GM18511 (cell line): ENCODE data around the gene SH3TC1.

Experiments used
- ATAC-seq: cut with Tn5 transposase; IDR thresholded peaks from one replicate; pipeline ENCODE4 v1.9.1; 2021; ENCODE audit warnings: mild to moderate bottlenecking, moderate library complexity; ENCODE audit not compliant: unreplicated experiment

SH3TC1 gene

DNA sequence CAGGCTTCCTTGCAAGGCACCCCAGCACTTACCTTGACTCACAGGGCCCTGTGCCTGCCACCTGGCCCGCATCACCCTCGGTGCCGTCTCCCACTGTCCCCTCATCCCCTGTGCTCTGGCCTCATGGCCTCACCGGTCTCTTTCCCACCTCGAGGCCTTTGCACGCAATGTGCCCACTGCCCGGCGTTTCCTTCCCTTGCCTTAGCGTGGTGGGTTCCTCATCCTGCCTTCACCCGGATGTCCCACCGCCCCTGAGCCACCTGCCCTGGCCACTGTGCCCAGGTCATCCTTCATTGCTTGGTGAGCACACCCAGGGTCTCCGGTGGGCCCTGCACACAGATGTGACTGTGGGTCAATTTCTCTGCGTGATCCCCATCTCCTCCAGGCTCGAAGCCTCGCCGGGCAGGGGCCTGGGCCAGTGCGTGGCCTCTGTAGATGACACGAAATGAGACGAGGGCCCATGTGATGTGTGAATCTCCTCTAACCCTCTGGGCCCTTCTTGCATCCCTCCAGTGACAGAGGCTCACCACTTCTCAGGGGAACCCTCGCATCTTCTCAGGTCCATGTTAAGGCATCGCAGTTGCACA lies 75.1 kb downstream of the SH3TC1 start:
- ATAC-seq, result no peak

DNA sequence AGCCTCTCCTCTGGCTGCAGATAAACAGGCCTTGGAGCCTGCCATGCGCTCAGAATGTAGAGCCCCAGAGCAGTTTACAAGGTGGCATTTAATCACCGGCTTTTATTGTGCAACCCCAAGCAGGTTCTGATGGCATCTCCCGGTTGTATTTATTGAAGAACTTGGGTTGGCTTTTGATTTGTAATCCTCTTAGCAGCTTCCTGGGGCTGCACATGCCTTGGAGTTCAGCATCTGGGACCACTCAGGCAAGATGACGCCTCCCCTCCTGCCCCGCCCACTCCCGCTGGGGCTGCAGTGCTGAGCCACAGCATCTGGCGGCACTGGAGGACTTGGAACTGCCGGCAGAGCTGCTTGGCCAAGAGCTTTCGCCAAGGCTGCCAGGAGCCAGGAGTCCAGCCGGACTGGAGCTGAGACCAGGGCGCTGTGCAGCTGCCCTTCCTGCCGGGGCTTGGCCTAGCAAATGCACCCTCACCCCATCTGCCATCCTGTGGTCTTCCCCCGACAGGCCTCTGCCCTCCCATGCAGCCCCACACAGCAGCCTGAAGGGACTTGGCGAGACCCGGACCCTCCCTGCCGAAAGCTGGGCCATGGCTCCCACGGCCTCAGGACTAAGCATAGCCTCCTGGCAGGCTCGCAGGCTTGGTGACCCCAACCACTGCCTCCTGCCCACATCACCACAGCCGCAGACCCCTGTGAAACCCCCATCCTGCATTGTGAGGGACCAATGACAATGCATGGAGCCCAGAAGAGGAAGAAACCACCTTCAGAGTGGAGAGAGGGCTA lies 75.9 kb downstream of the SH3TC1 start:
- no peak for ATAC-seq

DNA sequence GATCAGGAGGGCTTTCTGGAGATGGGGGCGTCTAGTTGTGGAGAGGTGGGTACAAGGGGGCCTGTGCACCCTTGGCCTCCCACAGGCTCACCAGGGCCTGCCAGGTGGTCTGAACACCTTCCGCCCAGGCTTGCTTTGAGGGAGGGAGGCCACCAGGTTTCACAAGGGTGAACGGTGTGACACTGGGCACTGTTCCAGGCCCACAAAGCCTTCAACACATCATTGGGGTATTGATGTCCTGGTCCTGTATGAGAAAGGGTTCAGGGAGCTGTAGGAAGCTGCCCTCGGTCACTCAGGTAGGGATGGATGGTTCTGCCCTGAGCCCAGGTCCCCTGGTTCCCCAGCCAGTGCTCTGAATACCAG lies 76.4 kb downstream of the SH3TC1 start:
- no peak for ATAC-seq

DNA sequence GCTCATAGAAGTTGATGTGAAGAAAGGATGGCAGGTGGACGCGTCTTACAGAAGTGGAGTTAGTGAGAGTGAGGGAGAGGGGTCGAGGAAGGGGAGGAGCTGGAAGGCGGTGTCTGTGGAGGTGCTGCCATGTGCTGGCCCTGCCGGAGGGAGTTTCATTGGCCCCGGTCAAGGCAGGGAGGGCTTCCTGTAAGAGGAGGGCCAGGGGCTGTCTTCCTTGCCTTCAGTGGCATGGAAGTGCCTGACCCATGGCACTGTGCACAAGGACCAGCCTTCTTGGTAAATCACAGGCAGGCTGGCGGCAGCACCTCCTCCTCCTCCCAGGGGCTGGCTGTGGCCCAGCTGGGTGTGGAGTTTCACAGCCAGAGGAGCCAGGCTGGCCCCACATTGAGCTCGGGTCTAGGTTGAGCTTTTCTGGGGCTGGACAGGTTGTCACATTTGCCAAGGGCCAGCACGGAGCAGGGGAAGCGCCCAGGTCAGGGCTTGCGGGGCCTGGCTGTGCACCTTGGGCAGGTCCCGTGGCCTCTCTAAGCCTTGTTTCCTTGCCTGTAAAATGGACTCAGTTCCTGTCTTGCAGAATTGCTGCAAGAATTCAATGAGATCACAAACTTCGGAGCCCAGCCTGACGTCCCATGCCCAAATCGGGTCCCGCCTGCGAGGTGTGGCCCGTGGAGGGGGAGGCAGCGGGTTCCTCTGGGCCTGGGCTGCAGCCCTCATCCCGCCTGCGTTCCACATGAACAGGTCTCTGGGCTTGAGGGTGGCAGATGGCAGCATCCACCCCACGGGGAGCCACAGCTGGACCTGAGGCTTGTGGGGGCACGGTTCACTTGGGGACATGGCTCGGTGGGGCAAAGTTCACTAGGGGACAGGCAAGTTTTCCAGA lies 77.5 kb downstream of the SH3TC1 start:
- ATAC-seq, result no peak

DNA sequence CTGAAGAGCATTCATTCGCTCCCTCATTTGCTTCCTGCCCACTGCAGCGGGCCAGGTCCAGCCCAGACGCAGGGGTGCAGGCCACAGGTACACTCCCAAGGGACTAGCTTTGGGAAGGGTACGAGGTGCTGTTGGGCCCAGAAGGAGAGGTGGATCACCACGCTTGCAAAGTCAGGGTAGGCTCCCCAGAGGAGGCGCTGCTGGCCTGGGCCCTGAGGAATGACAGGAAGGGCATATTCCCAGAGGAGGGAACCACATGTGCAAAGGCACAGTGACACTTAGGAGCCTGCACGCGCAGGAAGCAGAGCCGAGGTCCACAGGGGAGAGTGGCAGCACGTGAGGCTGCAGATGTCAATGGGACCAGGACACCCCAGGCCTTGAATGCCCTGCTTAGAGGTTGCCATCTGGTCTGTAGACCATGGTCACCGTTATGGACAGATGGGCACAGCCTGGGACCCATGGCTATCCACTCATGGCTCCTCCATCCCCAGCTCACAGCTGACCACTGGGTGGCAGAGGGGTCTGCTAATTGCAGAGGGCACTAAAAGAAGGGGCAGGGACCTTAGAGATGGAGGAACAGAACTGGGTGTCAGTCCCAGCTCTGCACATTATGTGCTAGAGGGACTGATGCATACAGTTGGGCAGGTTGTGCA lies 78.4 kb downstream of the SH3TC1 start:
- ATAC-seq, result no peak

DNA sequence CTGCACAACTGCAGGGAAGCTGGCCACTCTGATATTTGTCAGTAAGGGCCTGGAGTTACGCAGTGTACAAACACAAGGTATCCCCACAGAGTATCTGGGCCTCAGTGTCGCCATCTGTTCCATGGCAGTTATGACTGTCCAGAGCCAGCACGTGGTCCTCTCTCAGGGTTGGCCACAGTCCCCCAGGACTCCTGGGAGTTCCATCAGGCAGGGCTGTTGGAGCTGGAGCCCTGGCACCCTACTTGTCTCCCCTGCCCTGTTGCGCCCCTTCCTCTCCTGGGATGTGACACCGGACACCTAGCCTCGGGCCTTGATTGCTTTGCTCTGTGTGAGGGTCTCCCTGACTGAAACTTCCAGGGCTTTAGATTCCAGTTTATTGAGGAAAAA lies 78.9 kb downstream of the SH3TC1 start:
- ATAC-seq, result no peak

DNA sequence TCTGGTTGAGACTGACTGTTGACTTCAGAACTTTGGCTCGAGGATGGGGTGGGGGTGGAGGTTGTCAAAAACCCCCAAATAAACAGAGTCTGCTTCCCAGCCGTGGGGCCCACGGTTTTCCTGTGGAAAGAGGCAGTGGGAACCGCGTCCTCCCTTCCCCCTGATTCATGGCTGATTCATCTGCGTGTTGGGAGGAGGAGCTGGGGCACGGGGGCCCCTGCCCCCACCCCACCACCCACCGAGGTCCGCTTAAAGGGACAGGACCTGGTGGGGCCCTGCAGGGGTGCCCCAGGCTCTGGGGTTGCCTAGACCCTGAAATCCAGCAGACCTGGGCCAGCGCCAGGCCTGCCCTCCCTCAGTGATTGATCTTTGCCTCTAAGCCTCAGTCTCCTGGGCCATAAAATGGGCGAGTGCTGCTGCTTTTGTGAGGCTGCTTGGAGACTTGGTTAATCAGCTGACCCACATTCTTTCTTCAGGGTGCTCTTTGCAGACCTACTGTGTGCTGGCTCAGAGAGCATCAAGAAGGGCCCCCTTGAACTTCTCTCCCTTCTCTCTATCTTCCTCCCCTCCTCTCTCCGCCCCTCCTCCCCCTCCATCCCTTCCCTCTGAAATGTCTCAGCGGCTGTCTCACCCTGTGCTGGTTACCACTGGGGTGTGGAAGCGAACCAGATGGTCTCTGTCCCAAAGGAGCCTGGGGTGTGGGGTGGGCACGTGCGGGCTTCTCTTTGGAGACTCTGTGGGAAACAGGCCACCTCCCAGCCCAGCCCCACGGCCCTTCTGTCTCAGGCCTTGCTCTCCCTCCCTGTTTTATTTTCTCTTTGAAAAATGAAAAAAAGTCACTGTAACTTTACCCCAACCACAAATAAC lies 79.6 kb downstream of the SH3TC1 start:
- no peak for ATAC-seq

DNA sequence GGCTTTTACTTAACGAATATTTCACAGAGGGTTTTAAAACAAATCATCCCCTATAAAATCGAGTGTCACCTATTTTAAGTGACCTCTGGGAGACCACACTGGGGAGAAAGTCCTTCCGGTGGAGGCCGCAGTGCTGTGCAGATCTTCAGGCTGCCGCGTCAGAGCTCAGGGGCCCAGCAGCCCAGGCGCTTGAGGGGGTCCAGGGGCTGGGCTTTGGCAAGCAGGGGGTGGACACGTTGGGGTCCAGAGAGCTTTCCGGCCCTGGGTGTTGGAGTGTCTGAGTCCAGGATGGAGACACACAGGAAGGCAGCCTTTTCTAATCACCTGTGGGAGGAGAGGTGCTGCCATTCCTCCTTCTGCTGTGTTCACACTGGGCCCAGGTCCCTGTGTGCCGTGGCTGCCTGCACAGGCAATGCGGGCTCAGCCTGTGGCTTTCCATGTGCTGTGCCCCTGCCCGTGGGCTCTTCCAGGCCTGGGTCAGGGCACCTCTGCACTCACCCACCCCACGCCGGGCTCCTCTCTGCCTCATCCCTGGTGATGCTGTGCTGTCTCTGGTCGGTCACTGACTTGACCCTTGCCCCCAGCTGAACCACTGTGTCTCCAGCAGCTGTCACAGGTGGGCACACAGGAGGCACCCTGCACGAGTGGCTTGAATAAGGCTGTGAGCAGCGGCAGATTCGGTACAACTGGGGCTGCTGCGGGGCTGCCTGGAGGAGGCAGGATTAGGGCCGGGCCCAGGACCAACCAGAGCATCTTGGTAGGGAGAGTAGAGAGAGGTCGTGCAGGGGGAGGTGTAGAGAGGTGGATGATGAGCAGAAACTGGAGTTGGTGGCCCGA lies 80.4 kb downstream of the SH3TC1 start:
- no peak for ATAC-seq

DNA sequence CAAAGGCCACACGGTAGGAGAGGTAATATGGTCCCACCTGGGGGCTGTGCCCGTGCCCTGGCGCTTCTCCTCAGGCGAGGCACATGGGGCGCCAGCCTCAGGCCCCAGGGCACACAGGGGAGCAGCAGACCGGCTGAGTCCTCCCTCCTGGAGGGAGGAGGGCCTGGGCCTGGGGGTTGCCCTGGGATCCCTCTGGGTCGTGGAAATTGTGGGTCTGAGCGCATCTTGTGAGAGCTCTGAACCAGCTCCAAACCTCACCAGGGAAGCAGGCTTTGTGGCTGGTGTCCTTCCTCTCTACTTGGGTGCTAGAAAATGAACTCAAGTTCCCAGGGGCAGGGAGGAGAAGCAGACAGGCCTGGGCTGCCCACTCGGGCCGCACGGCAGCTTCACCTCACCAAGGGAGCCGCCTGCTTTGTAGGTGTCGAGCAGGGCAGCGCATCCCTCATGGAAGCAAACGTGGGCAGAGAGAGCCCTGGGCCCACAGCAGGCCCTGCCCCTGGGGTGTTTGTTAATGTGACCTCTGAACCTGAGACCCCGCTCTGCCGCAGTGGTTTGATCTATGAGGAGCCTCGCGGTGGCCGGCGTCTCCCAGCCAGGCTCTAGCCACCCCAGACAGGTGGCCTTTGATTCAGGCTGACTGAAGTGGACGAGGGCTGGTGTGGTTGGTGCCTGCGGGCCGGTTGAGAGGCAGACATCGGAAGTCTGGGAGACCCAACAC lies 81.2 kb downstream of the SH3TC1 start:
- no peak for ATAC-seq

DNA sequence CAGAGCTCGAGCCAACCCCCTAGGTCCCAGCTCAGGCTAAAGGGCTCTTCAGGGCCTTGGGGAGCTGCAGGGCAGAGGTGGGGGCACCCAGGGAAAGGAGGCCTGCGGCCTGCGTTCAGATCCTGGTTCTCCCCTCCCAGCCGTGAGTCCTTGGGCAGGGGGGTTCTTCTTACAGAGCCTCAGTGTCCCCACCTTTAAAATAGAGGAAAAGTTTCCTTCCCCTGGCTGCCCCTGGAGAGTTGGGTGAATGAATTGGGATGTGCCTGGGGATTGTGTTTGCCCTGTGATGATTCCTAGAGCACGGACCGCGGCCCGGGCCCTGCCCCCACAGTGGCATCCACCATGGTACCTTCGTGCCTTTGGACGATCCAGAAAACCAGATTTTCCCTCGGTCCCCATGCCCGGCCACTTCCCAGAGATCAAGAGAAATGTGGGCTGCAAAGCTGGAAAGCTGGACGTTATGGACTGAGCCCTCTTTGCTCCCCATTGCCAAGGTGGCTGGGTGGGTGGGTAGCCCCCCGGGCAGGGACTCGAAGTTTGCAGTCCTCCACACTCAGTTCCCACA lies 81.9 kb downstream of the SH3TC1 start:
- no peak for ATAC-seq

DNA sequence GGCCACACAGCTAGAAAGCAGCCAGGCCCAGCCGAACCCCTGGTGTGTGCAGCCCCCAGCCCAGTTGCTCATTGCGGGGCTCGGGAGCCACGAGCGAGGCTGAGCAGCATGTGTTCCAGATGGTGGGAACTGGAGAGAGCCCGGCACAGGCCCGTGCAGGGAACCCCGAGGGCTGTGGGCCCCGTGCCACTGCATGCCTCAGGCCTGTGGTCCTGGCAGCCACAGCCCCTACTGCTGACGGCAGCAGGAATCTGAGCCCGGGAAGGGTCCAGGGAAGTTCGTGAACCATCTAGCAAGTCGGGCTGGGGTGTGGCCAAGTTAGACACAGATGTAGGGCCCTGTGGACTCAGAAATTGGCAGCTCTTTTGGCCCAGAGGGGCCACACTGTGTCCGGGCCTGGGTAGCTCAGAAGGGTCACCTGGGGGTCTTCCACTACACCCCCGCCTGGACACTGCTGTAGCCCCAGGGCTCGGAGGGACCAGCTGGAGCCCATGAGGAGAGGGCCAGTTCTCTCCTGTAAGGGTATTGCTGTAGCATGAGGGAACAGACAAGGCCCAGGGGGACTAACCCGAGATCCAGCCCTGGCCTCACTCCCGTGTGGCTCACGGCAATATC lies 82.5 kb downstream of the SH3TC1 start:
- no peak for ATAC-seq

DNA sequence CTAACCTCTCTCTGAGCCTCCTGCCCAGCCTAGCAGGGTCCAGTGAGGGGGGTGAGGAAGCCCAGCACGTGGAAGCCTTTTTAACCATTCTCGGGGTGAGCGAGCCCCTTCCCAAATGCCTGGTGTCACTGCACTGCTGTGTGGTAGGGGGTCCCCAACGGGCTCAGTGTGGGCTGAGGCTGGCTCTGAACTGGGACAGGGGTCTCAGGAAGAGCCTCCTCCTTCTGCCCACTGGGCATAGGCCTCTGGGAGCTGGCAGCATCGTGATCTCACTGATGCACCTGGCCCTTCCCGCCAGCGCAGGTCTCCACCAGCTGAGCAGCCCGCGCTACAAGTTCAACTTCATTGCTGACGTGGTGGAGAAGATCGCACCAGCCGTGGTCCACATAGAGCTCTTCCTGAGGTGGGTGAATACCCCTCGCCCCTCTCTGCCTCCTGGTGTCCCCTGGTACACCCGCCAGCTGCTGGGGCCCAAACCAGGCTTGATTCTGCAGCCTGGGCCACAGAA lies 83.1 kb downstream of the SH3TC1 start:
- no peak for ATAC-seq

DNA sequence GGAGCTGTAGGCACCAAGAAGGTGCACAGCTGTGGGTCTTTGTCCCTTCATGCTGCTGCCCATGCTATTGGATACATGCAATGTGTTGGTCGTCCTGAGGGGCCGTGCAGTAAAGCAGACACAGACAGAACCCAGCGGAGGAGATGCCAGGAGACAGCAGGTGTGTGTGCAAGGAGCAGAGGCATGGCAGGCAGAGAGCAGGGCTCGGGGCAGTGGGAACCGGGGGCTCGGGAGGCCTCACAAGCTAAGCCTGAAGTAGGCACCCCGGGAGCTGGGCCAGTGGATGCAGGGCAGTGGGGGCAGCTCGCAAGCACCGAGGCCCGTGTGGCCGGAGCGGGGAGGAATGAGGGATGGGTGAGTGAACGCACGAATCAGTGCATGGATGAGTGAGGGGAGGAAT lies 83.7 kb downstream of the SH3TC1 start:
- no peak for ATAC-seq

DNA sequence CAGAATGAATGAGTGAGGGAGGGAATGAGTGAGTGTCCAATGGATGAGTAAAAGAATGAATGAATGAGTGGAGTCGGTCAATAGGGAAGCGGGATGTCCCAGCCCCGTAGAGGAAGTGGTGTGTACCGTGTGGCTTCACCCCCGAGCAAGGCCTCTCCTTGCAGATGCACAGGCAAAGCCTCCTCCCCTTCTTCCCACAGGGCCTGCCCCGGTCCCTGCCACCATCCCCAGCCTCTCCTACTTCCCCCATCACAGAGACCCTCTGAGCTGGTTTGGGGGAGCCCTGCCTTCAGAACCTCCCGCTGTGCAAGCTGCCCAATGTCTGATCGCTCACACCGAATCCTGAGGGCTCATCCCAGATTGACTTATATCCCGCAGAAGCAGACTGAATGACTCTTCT lies 84.1 kb downstream of the SH3TC1 start:
- ATAC-seq, result no peak

DNA sequence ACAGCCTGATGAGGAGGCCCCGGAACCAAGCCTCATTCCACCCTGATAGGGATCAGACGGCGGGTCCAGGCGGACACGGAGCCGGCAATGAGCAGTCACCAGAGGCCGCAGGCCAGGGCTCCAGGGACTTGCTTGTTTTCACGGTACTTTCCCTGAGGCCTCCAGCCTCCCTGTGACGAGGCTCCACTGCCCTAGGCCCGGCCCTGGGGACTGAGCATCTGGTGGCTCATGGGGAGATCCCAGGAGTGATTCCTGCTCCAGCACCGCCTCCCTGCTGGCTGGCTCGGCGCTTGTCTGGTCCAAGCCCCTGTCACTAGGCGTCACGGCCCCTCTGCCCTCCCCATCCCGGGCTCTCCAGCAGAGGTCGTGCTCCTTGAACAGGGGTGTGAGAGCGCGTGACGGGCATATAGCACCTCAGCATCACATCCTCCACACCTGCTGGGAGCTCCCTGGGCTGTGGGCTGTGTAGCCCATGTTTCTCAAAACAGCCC lies 84.6 kb downstream of the SH3TC1 start:
- ATAC-seq, result no peak

DNA sequence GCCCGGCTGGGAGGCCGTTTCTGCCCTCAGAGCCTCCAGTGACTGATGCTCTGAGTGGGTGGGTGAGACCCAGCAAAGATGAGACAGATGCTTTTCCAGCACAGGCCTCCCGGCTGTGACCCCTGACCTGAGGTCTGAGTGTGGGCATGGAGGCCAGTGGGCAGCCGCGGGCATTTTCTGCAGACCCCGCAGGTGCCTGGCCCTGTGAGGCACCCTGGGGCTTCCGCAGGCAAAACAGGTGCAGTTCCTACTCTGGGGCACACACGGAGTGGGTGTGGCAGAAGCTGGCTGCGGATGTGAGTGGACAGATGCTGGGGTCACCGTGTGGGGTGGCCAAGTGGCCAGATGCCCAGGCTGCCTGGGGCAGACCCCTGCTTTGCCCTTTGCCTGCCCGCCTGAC lies 85.3 kb downstream of the SH3TC1 start:
- no peak for ATAC-seq

DNA sequence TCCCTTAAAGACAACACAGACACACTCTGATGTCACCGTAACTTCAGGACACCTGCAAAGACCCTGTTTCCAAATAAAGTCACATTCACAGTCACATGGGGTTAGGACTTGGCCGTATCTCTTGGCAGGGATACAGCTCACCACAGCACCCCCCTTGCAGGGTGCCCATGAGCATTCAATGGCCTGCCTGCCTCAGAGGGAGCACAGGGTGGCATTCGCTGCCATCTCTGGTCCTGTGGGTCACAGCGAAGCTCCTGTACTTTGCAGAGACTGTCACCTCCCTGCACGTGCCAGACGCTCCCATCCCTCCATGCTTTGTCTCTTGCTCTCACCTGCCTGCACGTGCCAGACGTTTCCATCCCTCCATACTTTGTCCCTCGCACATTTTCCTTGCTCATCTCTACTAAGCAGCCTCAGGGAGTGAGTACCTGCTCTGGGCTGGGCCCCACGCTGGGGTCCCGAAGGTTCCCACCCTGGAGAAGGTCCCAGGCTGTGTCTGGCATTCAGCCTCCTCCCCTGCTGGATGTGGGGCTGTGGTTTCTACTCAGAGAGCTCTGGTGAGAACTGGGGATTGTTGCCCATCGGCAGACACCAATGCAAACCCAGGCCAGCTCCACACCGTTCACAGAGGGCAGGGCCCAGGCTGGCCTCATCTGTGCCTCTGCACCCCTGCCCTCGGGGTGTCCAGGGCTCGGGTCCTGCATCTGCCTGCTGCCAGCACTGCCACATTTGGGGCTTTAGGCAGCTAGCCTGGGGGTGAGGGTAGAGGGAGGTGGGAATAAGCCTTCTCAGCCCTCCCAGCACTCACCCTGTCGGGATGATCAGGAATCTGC lies 86.3 kb downstream of the SH3TC1 start:
- ATAC-seq, result no peak
